Prostate gland (tissue), 2 donors: ENCODE measurements around the gene RBM41.

Experiments used
- POLR2A ChIP-seq: fragments of 450-650 bp; IDR thresholded peaks from one replicate; pipeline ENCODE4 v1.6.1; 2016; ENCODE audit warnings: antibody characterized with exemption, mild to moderate bottlenecking
- POLR2AphosphoS5 ChIP-seq: sonication (generic); formaldehyde crosslinking; IDR thresholded peaks from one replicate; pipeline ENCODE4 v1.6.1; 2017; ENCODE audit warnings: antibody characterized with exemption
- TF ChIP-seq, protein P1 (sequence below), 4 experiments: fragments of 200-600 bp in 2 of 4; fragments of 450-650 bp in 2 of 4; sonication (generic) in 2 of 4; IDR thresholded peaks; 1 replicate in 3 of 4; 2 replicates in 1 of 4; pipeline ENCODE4 v1.5.1; 2016 to 2019; ENCODE audit warnings: antibody characterized with exemption in 4 of 4, mild to moderate bottlenecking in 2 of 4, moderate library complexity in 2 of 4

GRCh38 chrX:107154787-107155620 lies 36.4 kb upstream of the RBM41 start:
- TF ChIP-seq POLR2A (no peak), POLR2AphosphoS5 (no peak)
- TF ChIP-seq, protein P1, sequence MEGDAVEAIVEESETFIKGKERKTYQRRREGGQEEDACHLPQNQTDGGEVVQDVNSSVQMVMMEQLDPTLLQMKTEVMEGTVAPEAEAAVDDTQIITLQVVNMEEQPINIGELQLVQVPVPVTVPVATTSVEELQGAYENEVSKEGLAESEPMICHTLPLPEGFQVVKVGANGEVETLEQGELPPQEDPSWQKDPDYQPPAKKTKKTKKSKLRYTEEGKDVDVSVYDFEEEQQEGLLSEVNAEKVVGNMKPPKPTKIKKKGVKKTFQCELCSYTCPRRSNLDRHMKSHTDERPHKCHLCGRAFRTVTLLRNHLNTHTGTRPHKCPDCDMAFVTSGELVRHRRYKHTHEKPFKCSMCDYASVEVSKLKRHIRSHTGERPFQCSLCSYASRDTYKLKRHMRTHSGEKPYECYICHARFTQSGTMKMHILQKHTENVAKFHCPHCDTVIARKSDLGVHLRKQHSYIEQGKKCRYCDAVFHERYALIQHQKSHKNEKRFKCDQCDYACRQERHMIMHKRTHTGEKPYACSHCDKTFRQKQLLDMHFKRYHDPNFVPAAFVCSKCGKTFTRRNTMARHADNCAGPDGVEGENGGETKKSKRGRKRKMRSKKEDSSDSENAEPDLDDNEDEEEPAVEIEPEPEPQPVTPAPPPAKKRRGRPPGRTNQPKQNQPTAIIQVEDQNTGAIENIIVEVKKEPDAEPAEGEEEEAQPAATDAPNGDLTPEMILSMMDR (IDR thresholded peaks at IDR 0.05) = no peak
